ENCODE data around the gene PCDH1. TPM values are rescaled to one million over a fixed set of nuclear protein-coding genes. Genes with fewer than 3 reads are reported as not detected.

The PCDH1 gene
- total RNA-seq, 1 experiment from 2014 or later, result 9.9 TPM

DNA sequence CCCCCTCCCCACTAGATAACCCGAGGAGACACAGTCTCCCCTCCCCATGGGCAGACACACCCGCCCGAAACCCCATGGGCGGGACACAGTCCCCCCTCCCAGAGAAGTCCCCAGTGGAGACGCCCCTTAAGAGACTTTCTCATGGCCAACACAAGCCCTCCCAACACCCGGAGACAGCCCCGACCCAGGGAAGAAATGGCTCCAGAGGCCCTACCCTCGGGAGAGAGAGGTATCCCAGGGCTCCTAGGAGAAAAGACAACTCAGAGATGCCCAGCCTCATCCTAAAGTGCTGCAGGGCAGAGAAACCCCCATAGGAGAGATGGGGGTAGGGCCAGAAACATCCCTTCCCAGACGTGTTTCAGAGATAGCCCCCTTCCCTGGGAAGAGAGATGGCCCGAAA, 27.4 kb downstream of the PCDH1 start:
- POLR2A ChIA-PET, result interaction anchor here (0.6 to 3.2 kb wide), 19 partner anchors 9 to 569 kb away, joined by 3 to 38 read pairs (median 4); partner anchors contain the start of genes ARAP3, DELE1, FCHSD1 and HDAC3
- no peaks in the 10 kb centered on the region for H3K36me3 Mint-ChIP-seq (ENCODE audit: insufficient read depth, unreplicated experiment)
- peaks cover 15% of the 10 kb centered on the region for H3K4me1 Mint-ChIP-seq (ENCODE audit: insufficient read depth, unreplicated experiment)
- DNase-seq (ENCODE audit: unreplicated experiment), result no peak
- intact Hi-C loops (cut with micrococcal nuclease), result no loop called here
- TF ChIP-seq, protein P1, sequence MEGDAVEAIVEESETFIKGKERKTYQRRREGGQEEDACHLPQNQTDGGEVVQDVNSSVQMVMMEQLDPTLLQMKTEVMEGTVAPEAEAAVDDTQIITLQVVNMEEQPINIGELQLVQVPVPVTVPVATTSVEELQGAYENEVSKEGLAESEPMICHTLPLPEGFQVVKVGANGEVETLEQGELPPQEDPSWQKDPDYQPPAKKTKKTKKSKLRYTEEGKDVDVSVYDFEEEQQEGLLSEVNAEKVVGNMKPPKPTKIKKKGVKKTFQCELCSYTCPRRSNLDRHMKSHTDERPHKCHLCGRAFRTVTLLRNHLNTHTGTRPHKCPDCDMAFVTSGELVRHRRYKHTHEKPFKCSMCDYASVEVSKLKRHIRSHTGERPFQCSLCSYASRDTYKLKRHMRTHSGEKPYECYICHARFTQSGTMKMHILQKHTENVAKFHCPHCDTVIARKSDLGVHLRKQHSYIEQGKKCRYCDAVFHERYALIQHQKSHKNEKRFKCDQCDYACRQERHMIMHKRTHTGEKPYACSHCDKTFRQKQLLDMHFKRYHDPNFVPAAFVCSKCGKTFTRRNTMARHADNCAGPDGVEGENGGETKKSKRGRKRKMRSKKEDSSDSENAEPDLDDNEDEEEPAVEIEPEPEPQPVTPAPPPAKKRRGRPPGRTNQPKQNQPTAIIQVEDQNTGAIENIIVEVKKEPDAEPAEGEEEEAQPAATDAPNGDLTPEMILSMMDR (IDR thresholded peaks at IDR 0.05; ENCODE audit: unreplicated experiment), result no peak
- no peaks in the 10 kb centered on the region for H3K9me3 Mint-ChIP-seq (ENCODE audit: unreplicated experiment)
- BruUV-seq (replicated peaks), result no TSS peak
- H3K4me3 Mint-ChIP-seq (ENCODE audit: unreplicated experiment), result peak overlapping the region; percentile 81
- peak overlapping the region; percentile 75 for H3K27ac Mint-ChIP-seq (ENCODE audit: low read depth, unreplicated experiment)
- CTCF ChIA-PET, result interaction anchor here (0.6 to 0.7 kb wide), 3 partner anchors 25 to 159 kb away, joined by 3 to 5 read pairs (median 5); no protein-coding TSS in a partner anchor
- H3K27me3 Mint-ChIP-seq (ENCODE audit: insufficient read depth, unreplicated experiment), result no peaks in the 10 kb centered on the region

DNA sequence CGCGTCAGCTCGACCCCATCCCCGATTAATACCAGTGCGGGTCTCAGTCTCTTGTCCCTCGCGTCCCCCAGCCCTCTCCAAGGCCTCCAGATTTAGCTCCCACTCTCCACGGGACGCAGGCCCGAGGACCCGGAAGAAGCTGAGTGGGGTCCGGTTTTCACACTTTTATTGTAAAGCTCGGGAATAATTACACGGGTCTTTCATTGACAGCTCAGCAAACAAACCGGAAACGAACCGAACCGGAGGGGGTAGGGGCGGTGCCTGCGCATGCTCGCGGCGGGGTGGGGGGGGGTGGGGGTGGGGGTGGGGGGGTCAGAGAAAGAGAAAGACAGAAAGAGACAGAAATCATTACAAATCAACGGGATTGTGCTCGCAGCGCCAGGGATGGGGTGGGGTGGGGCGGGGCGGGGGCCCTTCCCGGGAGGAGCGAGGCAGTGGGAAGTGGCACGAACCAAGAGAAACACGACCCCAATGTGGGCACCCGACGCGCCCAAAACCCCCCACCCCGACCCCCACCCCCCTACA, 27.9 kb downstream of the PCDH1 start:
- H3K36me3 Mint-ChIP-seq (ENCODE audit: insufficient read depth, unreplicated experiment), result no peaks in the 10 kb centered on the region
- no peak for DNase-seq (ENCODE audit: unreplicated experiment)
- POLR2A ChIA-PET, result interaction anchor here (0.5 to 3.2 kb wide), 25 partner anchors 9 to 569 kb away, joined by 3 to 38 read pairs (median 4); partner anchors contain the start of genes ARAP3, DELE1, FCHSD1 and HDAC3

DNA sequence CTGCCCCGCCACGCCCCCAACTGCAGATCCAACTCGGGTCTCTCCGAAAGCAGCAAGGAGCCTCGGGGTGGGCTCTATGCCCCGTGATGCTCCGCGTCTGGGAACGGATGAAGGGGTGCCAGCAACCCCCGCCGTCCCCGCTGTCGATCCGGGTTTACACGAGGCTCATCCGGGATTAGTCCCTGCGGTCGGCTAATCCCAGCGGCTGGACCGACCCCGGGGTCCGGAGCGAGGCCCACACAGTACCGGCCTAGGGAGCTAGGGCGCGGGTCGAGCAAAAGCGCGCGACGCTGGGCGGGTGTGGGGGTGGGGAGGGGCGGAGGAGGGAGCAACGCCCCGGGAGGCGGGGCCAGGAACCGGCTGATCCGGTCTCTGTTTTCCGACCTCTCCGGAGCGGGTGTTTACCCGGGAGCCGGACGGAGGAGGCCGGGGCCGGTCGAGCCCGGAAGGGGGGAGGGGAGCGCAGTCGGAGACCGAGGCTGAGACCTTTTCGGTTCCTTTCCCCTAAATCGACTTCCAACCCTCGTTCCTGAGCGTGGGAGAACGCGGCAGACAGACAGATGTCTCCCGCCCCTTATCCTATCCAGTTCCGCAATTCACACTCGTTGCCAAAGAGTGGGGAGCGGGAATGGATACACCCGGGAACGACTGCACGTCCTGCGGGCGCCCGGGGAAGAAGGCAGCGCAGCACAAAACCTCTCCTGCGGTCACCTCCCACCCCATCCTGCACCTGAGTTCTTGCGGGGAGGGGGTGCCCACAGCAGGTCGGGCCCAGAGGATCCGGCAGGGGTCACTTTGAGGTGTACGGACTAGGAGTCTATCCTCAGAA, 28.6 kb downstream of the PCDH1 start:
- H3K27ac Mint-ChIP-seq (ENCODE audit: low read depth, unreplicated experiment), result peak overlapping the region; percentile 75
- POLR2A ChIA-PET, result interaction anchor here (0.5 to 3.2 kb wide), 28 partner anchors 8 to 279 kb away, joined by 3 to 38 read pairs (median 4); partner anchors contain the start of genes ARAP3, DELE1, FCHSD1 and HDAC3

More for the DNA sequence above, 27.9 kb downstream of the PCDH1 start:
- Mint-ChIP-seq H3K27ac (ENCODE audit: low read depth, unreplicated experiment) (peak overlapping the region; percentile 75), H3K4me1 (ENCODE audit: insufficient read depth, unreplicated experiment) (peaks cover 16% of the 10 kb centered on the region), H3K4me3 (ENCODE audit: unreplicated experiment) (peak overlapping the region; percentile 81), H3K27me3 (ENCODE audit: insufficient read depth, unreplicated experiment) (no peaks in the 10 kb centered on the region), H3K9me3 (ENCODE audit: unreplicated experiment) (no peaks in the 10 kb centered on the region)
- CTCF ChIA-PET, result interaction anchor here (0.6 to 1.2 kb wide), 4 partner anchors 25 to 159 kb away, joined by 3 to 5 read pairs (median 5); no protein-coding TSS in a partner anchor
- intact Hi-C loops (cut with micrococcal nuclease), result no loop called here
- no TSS peak for BruUV-seq (replicated peaks)
- TF ChIP-seq, protein P1 (IDR thresholded peaks at IDR 0.05; ENCODE audit: unreplicated experiment), result no peak

More for the DNA sequence above, 28.6 kb downstream of the PCDH1 start:
- Mint-ChIP-seq H3K4me3 (ENCODE audit: unreplicated experiment) (peak overlapping the region; percentile 81), H3K36me3 (ENCODE audit: insufficient read depth, unreplicated experiment) (no peaks in the 10 kb centered on the region), H3K27me3 (ENCODE audit: insufficient read depth, unreplicated experiment) (no peaks in the 10 kb centered on the region), H3K9me3 (ENCODE audit: unreplicated experiment) (no peaks in the 10 kb centered on the region), H3K4me1 (ENCODE audit: insufficient read depth, unreplicated experiment) (peaks cover 16% of the 10 kb centered on the region)
- CTCF ChIA-PET, result interaction anchor here (0.6 to 1.2 kb wide), 6 partner anchors 26 to 158 kb away, joined by 3 to 6 read pairs (median 5); no protein-coding TSS in a partner anchor
- DNase-seq (ENCODE audit: unreplicated experiment), result peak; percentile 88
- TF ChIP-seq, protein P1 (IDR thresholded peaks at IDR 0.05; ENCODE audit: unreplicated experiment), result no peak
- intact Hi-C loops (cut with micrococcal nuclease), result loop anchor here (2.0 kb wide), 2 partner anchors 29 kb away; partner anchors contain the start of gene PCDH1
- BruUV-seq (replicated peaks), result TSS peak; percentile 97

All from MCF 10A (cell line).